Loucy (cell line): ENCODE results near the gene SYNDIG1.

Source experiments
- CTCF ChIP-seq: fragments of 200-600 bp; sonication (generic); conservative IDR thresholded peaks from 2 replicates; pipeline ENCODE4 v1.5.1; 2014; ENCODE audit warnings: mild to moderate bottlenecking, antibody characterized with exemption, low read length
- EZH2phosphoT487 ChIP-seq: fragments of 200-600 bp; IDR thresholded peaks from 2 replicates; pipeline ENCODE4 v1.6.1; 2018; ENCODE audit warnings: antibody characterized with exemption, mild to moderate bottlenecking, moderate library complexity, borderline replicate concordance

- TF ChIP-seq EZH2phosphoT487, result no peak
- no peak for TF ChIP-seq CTCF
Observed at GRCh38 chr20:24695529-24696225, 226.2 kb downstream of the SYNDIG1 start.
